Right lobe of liver (tissue), 6 donors: ENCODE measurements around the gene POLR2E. TPM values are rescaled to one million over a fixed set of nuclear protein-coding genes. Genes with fewer than 3 reads are reported as not detected.
A peak's percentile ranks its signal among the peaks of the same experiment; 100 is the strongest.

Experiments used
- ATAC-seq, 4 donors: fragments of 200-7000 bp; cut with Tn5 transposase; one replicate each; pipeline ENCODE4 v1.9.1; 2020; ENCODE audit warnings: mild to moderate bottlenecking in 4 of 4, moderate library complexity in 4 of 4
- DNase-seq, 3 donors: peaks; one replicate each; pipeline ENCODE4 v3.0.0-alpha.2; 2020
- H3K27ac ChIP-seq, 3 donors: fragments of 200-600 bp; one replicate each; pipeline ENCODE4 v1.8.0; 2022
- H3K27me3 ChIP-seq, 2 donors: fragments of 200-600 bp; one replicate each; pipeline ENCODE4 v1.8.0; 2022
- H3K36me3 ChIP-seq, 4 donors: fragments of 200-600 bp; sonication (generic) in 1 of 4; one replicate each; pipeline versions ENCODE4 v1.5.1 to v1.8.0; 2017 to 2022; ENCODE audit warnings: control low read depth in 1 of 4
- H3K4me1 ChIP-seq, 4 donors: fragments of 200-600 bp; sonication (generic) in 1 of 4; one replicate each; pipeline versions ENCODE4 v1.5.1 to v1.8.0; 2017 to 2022; ENCODE audit warnings: control low read depth in 1 of 4
- H3K4me3 ChIP-seq, 3 donors: fragments of 200-600 bp; one replicate each; pipeline ENCODE4 v1.8.0; 2022
- H3K9me3 ChIP-seq, 4 donors: fragments of 200-600 bp; sonication (generic) in 1 of 4; one replicate each; pipeline versions ENCODE4 v1.5.1 to v1.8.0; 2017 to 2022; ENCODE audit warnings: control low read depth in 1 of 4
- CTCF ChIP-seq, 4 donors: fragments of 200-600 bp in 3 of 4; fragments of 450-650 bp in 1 of 4; IDR thresholded peaks; one replicate each; pipeline versions ENCODE4 v1.5.1 to v1.8.0; 2016 to 2022; ENCODE audit warnings: antibody characterized with exemption in 4 of 4, mild to moderate bottlenecking in 2 of 4
- POLR2A ChIP-seq: fragments of 450-650 bp; IDR thresholded peaks from one replicate; pipeline ENCODE4 v1.6.1; 2017; ENCODE audit warnings: antibody characterized with exemption, mild to moderate bottlenecking
- WGBS: methylation state at CpG from one replicate; pipeline ENCODE4 v1.1.6; 2018; ENCODE audit warnings: low coverage, low lambda C conversion rate; ENCODE audit not compliant: insufficient coverage; ENCODE audit errors: missing lambda C conversion rate; 5-methylcytosine and 5-hydroxymethylcytosine counted together
- intact Hi-C, 2 donors: fragments of 100-400 bp; cut with DNase I; formaldehyde crosslinking; loops; one replicate each; pipeline versions ENCODE4 v1.11.2 to v1.14.1; 2022
- total RNA-seq, 6 experiments: library from RNA; depleted of rRNA in 2 of 6; stranded (reverse); fragments of >200 nt in 2 of 6; fragmentation: NEBNext Ultra II Directional in 3 of 6; extraction: Animal tissue kit (Norgen Biotek cat#: 25700) in 3 of 6; gene quantifications; one replicate each; pipeline versions ENCODE4 v1.1.0 to v1.2.4, GENCODE V29; 2016 to 2023
- donor health status: DM: no; HTN: yes; CAD: no.
- donor health status: DM: no; HTN: no; CAD: no.
- donor health status: DM: no; HTN: no; CAD: no.
- donor health status: DM: no; HTN: yes; CAD: no.
- donor health status: DM: no; HTN: yes; CAD: no.

The POLR2E gene
- total RNA-seq, 6 experiments from 2014 or later: 112 to 256 (median 131) TPM

- DNase-seq: no peak
- no peaks in the 10 kb centered on the region for H3K27me3 ChIP-seq
- H3K9me3 ChIP-seq: no peaks in the 10 kb centered on the region
- H3K36me3 ChIP-seq: peaks cover 20 to 85% (median 50%) of the 10 kb centered on the region in 4 donors
- H3K4me1 ChIP-seq: no peaks in the 10 kb centered on the region
- no peak overlapping the region for H3K4me3 ChIP-seq
- TF ChIP-seq CTCF (IDR thresholded peaks at IDR 0.05) (no peak), POLR2A (no peak)
- WGBS: no CpG with 5 or more reads among the region's 20 CpGs
- H3K27ac ChIP-seq: no peak overlapping the region
- intact Hi-C loops: no loop called here
- ATAC-seq: no peak
Observed at GRCh38 chr19:1123381-1123780, 28.2 kb upstream of the POLR2E start.

- no peaks in the 10 kb centered on the region for H3K9me3 ChIP-seq
- no peak for TF ChIP-seq POLR2A
- no peak for TF ChIP-seq CTCF (IDR thresholded peaks at IDR 0.05)
- WGBS: 30% methylated on average over 7 of the region's 21 CpGs
- H3K36me3 ChIP-seq: peaks cover 20 to 87% (median 52%) of the 10 kb centered on the region in 4 donors
- H3K4me1 ChIP-seq: no peaks in the 10 kb centered on the region
- peak in 1 of 3 donors; percentile 72 for DNase-seq
- no peak overlapping the region for H3K4me3 ChIP-seq
- H3K27me3 ChIP-seq: no peaks in the 10 kb centered on the region
- intact Hi-C loops: no loop called here
- no peak overlapping the region for H3K27ac ChIP-seq
- ATAC-seq: peak; percentile 64 to 82 (median 70)
Observed at GRCh38 chr19:1122972-1123363, 27.8 kb upstream of the POLR2E start.

- no peaks in the 10 kb centered on the region for H3K27me3 ChIP-seq
- WGBS: 80% methylated on average over 7 of the region's 63 CpGs
- ATAC-seq (no peak), DNase-seq (peak in 2 of 3 donors; percentile 21 to 55)
- no peaks in the 10 kb centered on the region for H3K9me3 ChIP-seq
- intact Hi-C loops: no loop called here
- no peak overlapping the region for H3K27ac ChIP-seq
- no peaks in the 10 kb centered on the region for H3K4me1 ChIP-seq
- H3K4me3 ChIP-seq: no peak overlapping the region
- H3K36me3 ChIP-seq: peaks cover 20 to 89% (median 56%) of the 10 kb centered on the region in 4 donors
- no peak for TF ChIP-seq CTCF (IDR thresholded peaks at IDR 0.05)
- TF ChIP-seq POLR2A: no peak
Observed at GRCh38 chr19:1122021-1122971, 27.1 kb upstream of the POLR2E start.

GRCh38 chr19:1121395-1121794 lies 26.2 kb upstream of the POLR2E start:
- TF ChIP-seq POLR2A: no peak
- no peak for TF ChIP-seq CTCF (IDR thresholded peaks at IDR 0.05)
- 60% methylated on average over 2 of the region's 10 CpGs for WGBS
- H3K36me3 ChIP-seq: peaks cover 27 to 89% (median 58%) of the 10 kb centered on the region in 4 donors

More at GRCh38 chr19:1121395-1121794, 26.2 kb upstream of the POLR2E start:
- no peaks in the 10 kb centered on the region for H3K4me1 ChIP-seq
- no peaks in the 10 kb centered on the region for H3K9me3 ChIP-seq
- H3K27me3 ChIP-seq: no peaks in the 10 kb centered on the region
- ATAC-seq (no peak), DNase-seq (peak in 1 of 3 donors; percentile 18)
- intact Hi-C loops: no loop called here
- H3K4me3 ChIP-seq: no peak overlapping the region
- no peak overlapping the region for H3K27ac ChIP-seq
